ENCODE results near the gene DTD1. TPM values are rescaled to one million over a fixed set of nuclear protein-coding genes. Genes with fewer than 3 reads are reported as not detected.

DTD1 gene
- total RNA-seq, 2 donors from 2014 or later: 8.9 to 16.1 TPM

- no peak for ATAC-seq
- Histone ChIP-seq H3K4me3 (no peak overlapping the region), H3K9me3 (no peaks in the 10 kb centered on the region), H3K27ac (no peak overlapping the region), H3K27me3 (no peaks in the 10 kb centered on the region), H3K36me3 (replicated peaks in 1 of 2; ENCODE audit: insufficient read depth in 1 of 2, low read depth in 2 of 2) (no peaks in the 10 kb centered on the region), H3K4me1 (no peaks in the 10 kb centered on the region)
- DNase-seq: no peak
- 68 to 78% methylated on average over 5 of the region's 5 CpGs for WGBS, 2 donors
- TF ChIP-seq, protein P1, sequence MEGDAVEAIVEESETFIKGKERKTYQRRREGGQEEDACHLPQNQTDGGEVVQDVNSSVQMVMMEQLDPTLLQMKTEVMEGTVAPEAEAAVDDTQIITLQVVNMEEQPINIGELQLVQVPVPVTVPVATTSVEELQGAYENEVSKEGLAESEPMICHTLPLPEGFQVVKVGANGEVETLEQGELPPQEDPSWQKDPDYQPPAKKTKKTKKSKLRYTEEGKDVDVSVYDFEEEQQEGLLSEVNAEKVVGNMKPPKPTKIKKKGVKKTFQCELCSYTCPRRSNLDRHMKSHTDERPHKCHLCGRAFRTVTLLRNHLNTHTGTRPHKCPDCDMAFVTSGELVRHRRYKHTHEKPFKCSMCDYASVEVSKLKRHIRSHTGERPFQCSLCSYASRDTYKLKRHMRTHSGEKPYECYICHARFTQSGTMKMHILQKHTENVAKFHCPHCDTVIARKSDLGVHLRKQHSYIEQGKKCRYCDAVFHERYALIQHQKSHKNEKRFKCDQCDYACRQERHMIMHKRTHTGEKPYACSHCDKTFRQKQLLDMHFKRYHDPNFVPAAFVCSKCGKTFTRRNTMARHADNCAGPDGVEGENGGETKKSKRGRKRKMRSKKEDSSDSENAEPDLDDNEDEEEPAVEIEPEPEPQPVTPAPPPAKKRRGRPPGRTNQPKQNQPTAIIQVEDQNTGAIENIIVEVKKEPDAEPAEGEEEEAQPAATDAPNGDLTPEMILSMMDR (IDR thresholded peaks at IDR 0.05): no peak
- no peak for TF ChIP-seq POLR2A (IDR thresholded peaks at IDR 0.05)
- intact Hi-C loops (cut with DNase I): no loop called here
Observed at GRCh38 chr20:18634501-18634900, 46.6 kb downstream of the DTD1 start.

GRCh38 chr20:18635380-18635779, 47.5 kb downstream of the DTD1 start:
- no peak for DNase-seq
- Histone ChIP-seq H3K27ac (no peak overlapping the region), H3K4me1 (no peaks in the 10 kb centered on the region), H3K36me3 (replicated peaks in 1 of 2; ENCODE audit: insufficient read depth in 1 of 2, low read depth in 2 of 2) (no peaks in the 10 kb centered on the region), H3K4me3 (no peak overlapping the region), H3K9me3 (no peaks in the 10 kb centered on the region), H3K27me3 (no peaks in the 10 kb centered on the region)
- ATAC-seq: no peak
- TF ChIP-seq, protein P1 (IDR thresholded peaks at IDR 0.05): no peak
- TF ChIP-seq POLR2A (IDR thresholded peaks at IDR 0.05): no peak
- intact Hi-C loops (cut with DNase I): no loop called here
- 88 to 100% methylated on average over 1 of the region's 1 CpG for WGBS, 2 donors

DNA sequence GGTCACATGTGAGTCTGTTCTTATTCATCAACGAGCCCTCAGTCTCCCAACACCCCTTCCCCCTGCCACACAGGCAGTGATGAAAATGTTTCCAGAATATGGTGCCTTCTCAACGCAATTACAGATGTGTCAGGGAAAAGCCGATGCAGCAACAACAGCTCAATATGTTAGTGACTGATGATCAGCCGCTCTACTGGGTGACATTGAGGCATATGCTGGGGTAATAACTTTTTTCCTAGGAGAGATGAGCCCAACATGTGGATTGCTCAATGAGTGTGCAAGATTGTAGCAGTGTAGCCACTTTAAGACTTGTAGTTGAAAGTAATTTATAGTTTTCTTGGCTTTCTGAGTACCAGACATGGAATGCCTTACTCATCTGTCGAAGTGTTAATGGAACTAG, 49.4 kb downstream of the DTD1 start:
- H3K4me1 ChIP-seq: no peaks in the 10 kb centered on the region
- 90 to 94% methylated on average over 5 of the region's 5 CpGs for WGBS, 2 donors
- TF ChIP-seq, protein P1 (IDR thresholded peaks at IDR 0.05): no peak
- no peak for TF ChIP-seq POLR2A (IDR thresholded peaks at IDR 0.05)
- no peaks in the 10 kb centered on the region for H3K27me3 ChIP-seq
- no peaks in the 10 kb centered on the region for H3K36me3 ChIP-seq (replicated peaks in 1 of 2; ENCODE audit: insufficient read depth in 1 of 2, low read depth in 2 of 2)
- no peak overlapping the region for H3K27ac ChIP-seq
- ATAC-seq (no peak), DNase-seq (no peak)
- H3K9me3 ChIP-seq: no peaks in the 10 kb centered on the region
- no peak overlapping the region for H3K4me3 ChIP-seq
- intact Hi-C loops (cut with DNase I): no loop called here

DNA sequence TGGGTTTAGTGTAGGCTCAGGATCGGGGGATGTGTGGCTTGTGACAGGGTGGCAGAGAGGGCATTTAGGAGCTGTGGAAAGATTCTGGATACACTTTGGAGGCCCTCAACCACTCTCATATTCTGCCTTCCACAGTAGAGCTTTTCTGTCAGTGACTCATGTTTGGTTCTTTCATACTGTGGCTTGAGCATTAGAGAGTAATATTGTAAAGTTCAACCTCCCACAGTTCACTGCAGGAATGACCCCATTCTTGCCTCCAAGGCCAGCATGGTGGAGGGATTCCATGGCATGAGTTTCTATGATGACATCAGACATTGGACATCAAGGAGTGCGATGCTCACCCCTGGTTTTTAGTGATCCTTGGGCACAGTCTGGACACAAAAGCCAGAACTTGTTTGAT, 50.9 kb downstream of the DTD1 start:
- Histone ChIP-seq H3K4me3 (no peak overlapping the region), H3K27me3 (no peaks in the 10 kb centered on the region), H3K9me3 (no peaks in the 10 kb centered on the region), H3K4me1 (no peaks in the 10 kb centered on the region), H3K36me3 (replicated peaks in 1 of 2; ENCODE audit: insufficient read depth in 1 of 2, low read depth in 2 of 2) (no peaks in the 10 kb centered on the region), H3K27ac (no peak overlapping the region)
- ATAC-seq: no peak
- no peak for DNase-seq
- intact Hi-C loops (cut with DNase I): no loop called here
- WGBS, 2 donors: 96 to 97% methylated on average over 2 of the region's 2 CpGs
- no peak for TF ChIP-seq POLR2A (IDR thresholded peaks at IDR 0.05)
- TF ChIP-seq, protein P1 (IDR thresholded peaks at IDR 0.05): no peak

GRCh38 chr20:18639501-18639979, 51.7 kb downstream of the DTD1 start:
- 84 to 89% methylated on average over 9 of the region's 9 CpGs for WGBS, 2 donors
- no peaks in the 10 kb centered on the region for H3K36me3 ChIP-seq (replicated peaks in 1 of 2; ENCODE audit: insufficient read depth in 1 of 2, low read depth in 2 of 2)
- no peaks in the 10 kb centered on the region for H3K9me3 ChIP-seq
- no peaks in the 10 kb centered on the region for H3K4me1 ChIP-seq
- no peak overlapping the region for H3K4me3 ChIP-seq
- TF ChIP-seq, protein P1 (IDR thresholded peaks at IDR 0.05): no peak
- TF ChIP-seq POLR2A (IDR thresholded peaks at IDR 0.05): no peak
- no peak overlapping the region for H3K27ac ChIP-seq
- H3K27me3 ChIP-seq: no peaks in the 10 kb centered on the region
- ATAC-seq: no peak
- DNase-seq: no peak
- intact Hi-C loops (cut with DNase I): no loop called here
